DMS 273 (cell line): ENCODE data around the gene TCF7L1.
A peak's percentile ranks its signal among the peaks of the same experiment; 100 is the strongest.

Experiments used
- DNase-seq: peaks from one replicate; lab custom pipeline; 2025; ENCODE audit not compliant: unreplicated experiment; lab: John Stamatoyannopoulos, UW

The TCF7L1 gene

DNA sequence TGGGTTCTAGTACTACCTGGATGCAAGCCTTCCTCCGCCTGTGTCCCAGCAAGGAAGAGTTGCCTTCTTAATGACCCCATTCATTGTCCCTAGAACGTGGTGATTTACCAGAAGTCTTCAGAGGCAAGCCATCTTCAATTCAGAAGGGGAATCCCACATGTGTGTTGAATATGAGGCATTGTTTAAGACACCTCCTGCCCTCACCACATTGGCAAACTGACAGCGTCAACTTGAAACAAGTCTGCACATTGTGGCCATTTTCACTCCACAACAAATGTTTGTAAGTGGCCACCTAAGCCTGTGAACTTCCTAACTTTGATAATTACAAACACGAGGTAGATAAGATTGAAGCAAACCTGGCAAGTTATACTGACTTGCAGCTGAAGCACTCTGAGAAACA lies 83.7 kb downstream of the TCF7L1 start:
- no peak for DNase-seq

- DNase-seq = peak; percentile 62
These were observed 88.0 kb downstream of the TCF7L1 start for GRCh38 chr2:85221067-85221691.

- DNase-seq = no peak
These were observed 89.6 kb downstream of the TCF7L1 start for GRCh38 chr2:85222792-85223191.

DNA sequence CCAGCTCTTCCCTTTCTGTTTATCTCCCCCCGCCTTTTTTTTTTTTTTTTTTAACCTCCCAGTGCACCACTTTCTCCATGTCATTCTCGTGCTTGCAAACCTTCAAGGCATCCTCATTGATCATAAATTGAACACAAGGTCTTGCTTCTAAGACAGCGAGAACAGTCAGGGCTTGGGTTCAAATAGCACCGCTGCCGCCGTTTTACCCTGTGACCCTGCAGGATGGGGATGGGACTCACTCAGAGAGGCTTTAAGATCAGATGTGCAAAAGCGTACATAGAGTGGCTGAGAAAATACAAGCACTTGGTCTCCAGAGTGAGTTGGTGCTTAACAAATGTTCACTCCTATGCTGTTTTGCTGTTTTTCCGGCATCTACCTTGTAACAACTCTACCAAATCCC lies 93.6 kb downstream of the TCF7L1 start:
- DNase-seq = no peak

GRCh38 chr2:85230679-85231467 lies 97.7 kb downstream of the TCF7L1 start:
- DNase-seq = no peak

DNA sequence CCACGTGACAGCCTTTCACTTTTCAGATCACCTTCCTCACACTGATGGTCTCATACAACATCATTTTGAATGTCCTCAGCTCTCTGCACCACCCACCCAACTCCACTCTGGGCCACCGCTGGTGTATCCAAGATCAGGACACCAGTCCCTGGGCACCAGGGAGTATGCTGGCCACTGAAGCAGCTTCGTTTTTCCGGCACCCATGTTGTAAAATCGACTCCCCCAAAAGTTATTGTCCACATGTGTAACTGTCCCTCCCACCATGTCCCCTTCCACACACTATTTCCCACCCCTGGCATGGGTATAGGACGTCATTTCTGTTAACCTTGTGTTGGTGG lies 98.2 kb downstream of the TCF7L1 start:
- DNase-seq = no peak

DNA sequence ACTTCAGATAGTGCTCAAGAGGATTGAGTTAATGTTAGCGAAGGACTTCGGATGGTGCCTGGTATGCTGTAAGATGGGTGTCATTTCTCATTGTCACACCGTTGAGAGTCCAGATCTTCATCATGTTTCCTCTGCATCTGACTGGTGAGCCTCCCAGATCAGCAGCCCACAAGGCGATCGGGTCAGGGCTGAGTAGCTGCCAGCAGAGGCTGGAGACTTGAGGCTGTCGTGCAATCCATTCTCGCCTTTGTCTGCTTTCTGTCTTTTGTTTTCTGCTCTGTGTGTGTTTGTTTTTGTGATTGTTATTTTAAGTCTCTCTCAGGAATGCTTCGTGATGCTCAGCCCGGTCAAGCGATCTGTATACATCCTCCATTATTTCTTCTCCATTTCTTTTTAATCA lies 98.8 kb downstream of the TCF7L1 start:
- no peak for DNase-seq

DNA sequence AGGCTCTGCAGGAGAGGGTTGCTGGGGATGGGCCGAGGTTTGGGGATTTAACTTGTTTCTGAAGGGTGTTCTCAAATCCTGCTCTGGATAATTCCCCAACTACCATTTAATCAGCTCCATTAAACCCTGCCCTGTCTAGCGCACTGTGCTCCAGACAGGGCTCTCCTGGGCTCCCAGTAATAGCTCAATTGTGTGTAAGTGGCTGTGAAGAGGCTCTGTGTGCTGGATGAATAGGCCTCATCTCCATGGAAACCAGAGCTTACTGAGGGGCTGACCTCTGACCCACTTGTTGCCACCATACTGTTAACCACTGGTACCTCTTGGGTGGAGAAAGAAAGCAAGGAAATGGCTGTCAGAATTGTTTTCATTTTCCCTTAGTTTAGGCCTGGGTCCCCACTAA lies 101.7 kb downstream of the TCF7L1 start:
- DNase-seq = no peak

- DNase-seq = no peak
These were observed 102.1 kb downstream of the TCF7L1 start for GRCh38 chr2:85235281-85235680.

- no peak for DNase-seq
These were observed 102.9 kb downstream of the TCF7L1 start for GRCh38 chr2:85236084-85236483.

GRCh38 chr2:85237849-85238565 lies 104.8 kb downstream of the TCF7L1 start:
- DNase-seq = no peak

DNA sequence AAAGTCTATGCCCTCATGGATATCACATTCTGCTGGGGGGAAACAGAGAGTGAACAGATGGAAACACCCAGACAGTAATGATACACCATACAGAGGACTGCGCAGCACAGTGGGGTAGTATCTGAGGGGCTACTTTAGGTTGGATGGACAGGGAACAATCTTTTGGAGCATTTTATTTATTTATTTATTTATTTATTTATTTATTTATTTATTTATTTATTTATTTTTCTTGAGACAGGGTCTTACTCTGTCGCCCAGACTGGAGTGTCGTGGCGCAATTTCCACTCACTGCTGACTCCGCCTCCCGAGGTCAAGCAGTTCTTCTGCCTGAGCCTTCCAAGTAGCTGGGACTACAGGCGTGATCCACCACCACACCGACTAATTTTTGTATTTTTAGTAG lies 105.4 kb downstream of the TCF7L1 start:
- DNase-seq = no peak

DNA sequence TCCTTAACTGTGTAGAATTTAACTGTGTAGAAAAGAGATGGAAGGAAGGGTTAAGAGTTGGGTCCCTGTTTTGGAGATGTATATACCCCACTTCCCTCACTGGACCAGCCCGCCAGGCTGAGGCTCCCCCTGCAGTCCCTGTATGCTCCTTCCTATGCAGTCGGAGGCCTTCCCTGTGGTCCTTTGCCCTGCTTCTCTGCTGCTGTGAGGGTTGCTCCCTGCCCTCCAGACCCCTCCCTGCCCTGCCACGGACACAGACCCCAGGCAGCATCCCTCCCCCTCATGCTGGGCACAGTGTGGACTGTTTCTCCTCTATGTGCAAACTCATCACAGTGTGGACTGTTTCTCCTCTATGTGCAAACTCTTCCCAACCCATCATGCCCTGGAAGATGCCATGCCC lies 105.9 kb downstream of the TCF7L1 start:
- DNase-seq = no peak

DNA sequence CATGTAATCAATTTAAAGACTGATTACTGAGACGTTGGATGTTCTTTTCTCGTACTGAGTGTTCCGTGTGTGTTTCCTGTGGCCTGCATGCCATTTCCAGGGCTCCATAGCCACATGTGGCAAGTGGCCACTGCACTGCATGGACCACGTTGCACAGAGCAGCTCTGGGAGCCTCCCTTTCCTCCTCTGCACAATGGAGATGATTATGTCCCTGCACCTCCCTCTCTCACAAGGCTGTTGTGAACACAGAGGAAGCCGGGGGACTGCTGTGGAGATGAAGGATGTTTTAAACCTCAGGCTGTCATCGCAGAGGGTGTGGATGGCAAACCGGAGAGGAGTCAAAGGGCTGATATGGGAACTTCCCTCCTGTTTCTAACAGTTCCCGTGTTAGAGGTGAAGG lies 106.9 kb downstream of the TCF7L1 start:
- no peak for DNase-seq

DNA sequence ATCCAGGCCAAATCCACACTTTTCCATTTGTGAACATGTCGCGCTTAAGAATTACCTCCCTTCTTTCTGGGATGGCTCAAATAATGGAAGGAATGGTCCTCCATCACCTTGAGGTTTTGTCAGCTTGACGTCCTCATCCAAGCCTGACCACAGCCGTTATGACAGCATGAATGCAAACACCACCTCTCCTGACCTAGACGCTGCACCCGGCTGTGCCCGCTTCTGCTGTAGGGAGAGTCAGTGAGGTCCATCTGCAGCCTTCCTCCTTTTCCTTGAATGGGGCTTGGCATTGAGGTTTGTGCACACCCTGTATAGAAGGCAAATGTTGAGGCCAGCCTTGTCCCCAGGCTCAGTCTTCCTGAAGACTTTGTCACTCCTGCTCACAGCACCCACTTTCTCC lies 109.1 kb downstream of the TCF7L1 start:
- no peak for DNase-seq

DNA sequence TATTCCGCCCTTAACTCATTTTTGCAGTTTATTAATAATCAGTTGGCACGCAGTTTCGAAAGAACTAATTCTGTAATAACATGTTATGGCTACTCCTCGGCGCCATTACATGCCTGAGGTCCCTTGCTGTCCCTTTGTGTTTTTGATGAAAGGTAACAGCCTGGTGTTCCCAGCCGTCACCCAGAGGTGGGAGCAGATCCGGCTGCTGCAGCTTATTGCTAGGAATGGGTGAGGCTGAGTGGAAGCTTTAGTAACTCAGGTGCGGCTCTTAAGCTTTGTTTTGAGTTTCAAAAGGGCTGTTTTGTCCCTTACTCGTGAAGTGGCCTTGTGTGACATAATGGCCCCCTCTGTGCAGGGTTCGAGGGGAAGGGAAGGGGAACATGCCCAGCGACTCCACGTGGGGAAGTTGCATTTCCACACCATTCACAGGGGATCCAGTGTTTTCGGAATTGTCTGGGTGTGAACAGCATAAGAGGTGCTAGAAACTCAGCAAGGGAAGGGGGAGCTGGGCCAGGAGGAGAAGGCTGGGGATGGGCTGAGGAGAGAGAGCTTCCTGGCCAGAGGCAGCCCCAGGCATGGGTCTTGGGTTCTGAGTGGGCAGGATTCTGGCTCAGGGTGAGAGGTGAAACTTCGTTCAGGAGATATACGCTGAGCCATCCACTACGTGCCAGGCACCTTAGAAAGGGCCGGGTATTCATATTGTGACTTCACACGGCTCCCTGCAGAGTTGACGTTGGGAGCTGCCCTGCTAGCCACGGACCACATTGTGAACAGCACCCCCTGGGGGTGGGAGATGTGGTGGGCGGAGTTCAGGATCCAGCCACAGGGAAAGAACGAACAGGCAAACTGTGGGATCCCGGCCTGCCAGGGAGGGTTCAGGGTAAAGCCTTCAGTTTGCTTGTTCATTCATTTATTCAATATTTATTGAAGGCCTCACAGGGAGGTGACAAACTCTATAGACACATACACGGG lies 110.2 kb downstream of the TCF7L1 start:
- DNase-seq = peak; percentile 74

DNA sequence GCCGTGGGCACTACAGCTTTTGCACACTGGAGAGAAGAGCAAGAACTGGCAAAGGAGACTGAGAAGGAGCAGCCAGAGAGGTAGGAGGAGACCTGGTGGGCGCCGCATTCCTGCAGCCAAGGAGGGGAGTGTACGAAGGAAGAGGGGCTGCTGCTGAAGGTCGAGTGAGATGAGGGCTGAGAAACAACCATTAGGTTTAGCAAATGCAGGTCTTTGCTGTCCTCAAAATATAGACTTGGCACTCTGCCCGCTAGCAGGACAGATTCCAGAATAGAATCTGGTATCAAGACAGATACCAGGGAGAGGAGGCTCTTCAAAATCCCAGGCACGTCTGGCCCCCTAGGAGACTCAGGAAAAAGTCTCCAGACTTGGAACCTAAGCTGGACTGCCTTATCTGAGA lies 111.6 kb downstream of the TCF7L1 start:
- no peak for DNase-seq

DNA sequence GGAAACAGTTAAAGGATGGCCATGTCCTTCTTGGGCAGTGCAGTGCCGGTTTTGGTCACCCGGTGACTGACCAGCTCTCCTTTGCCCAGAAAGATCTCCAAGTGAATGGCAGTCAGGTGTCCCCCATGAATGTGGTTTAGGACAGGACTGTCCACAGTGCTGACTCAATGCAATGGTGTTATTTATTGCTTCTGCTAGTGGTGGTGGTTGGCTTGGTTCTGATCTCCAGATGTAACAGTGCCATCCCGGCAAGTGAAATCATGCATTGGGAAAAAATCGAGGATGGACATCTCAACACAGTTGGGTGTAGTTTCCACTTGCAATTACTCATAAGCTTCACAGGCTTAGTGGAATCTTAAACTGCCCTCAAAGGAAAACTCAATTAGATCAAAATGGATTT lies 112.7 kb downstream of the TCF7L1 start:
- no peak for DNase-seq

DNA sequence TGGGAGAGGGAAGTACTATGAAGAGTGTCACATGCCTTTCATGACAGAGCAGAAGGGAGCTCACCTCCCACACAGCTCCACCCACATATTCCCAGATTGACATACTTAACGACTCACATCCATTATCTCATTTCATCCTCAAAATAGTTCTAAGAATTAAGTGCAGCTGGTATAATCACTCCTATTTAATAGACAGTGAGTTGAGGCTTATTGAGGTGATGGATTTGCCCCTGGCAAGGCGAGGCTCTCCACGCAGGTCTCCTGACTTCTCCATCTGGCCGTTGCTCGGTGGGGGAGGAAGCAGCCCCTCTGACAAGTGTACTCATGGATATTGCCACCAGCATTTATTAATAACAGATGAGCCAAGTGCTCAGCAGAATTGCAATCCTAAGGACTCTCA lies 113.2 kb downstream of the TCF7L1 start:
- DNase-seq = peak; percentile 37

GRCh38 chr2:85247610-85248009 lies 114.4 kb downstream of the TCF7L1 start:
- DNase-seq = no peak
